Kidney (tissue), 14 donors: ENCODE measurements around the gene HP. TPM values are rescaled to one million over a fixed set of nuclear protein-coding genes. Genes with fewer than 3 reads are reported as not detected.

ENCODE experiments used
- DNase-seq, 5 donors: peaks; one replicate each; pipeline ENCODE4 v3.0.0-alpha.2; 2013 to 2020
- FAIRE-seq: peaks from 2 replicates; lab custom pipeline; 2012; peaks lifted over from hg19 to GRCh38; lab: Jason Lieb, UNC
- H3K27ac ChIP-seq, 2 donors: one replicate each; pipeline ENCODE4 v1.7.0; 2013; ENCODE audit warnings: low read depth in 2 of 2, low read length in 2 of 2, inconsistent platforms in 1 of 2
- H3K27me3 ChIP-seq: one replicate; pipeline ENCODE4 v1.7.1; 2013; ENCODE audit warnings: low read length, inconsistent platforms; ENCODE audit not compliant: control insufficient read depth, insufficient read depth
- H3K36me3 ChIP-seq, 3 donors: one replicate each; pipeline versions ENCODE4 v1.7.0 to v1.7.1; 2013; ENCODE audit warnings: low read length in 3 of 3, control low read depth in 1 of 3, inconsistent platforms in 1 of 3; ENCODE audit not compliant: insufficient read depth in 3 of 3, control insufficient read depth in 2 of 3
- H3K4me1 ChIP-seq, 3 donors: one replicate each; pipeline versions ENCODE4 v1.7.0 to v1.7.1; 2013; ENCODE audit warnings: low read length in 3 of 3, inconsistent platforms in 1 of 3, low read depth in 1 of 3; ENCODE audit not compliant: control insufficient read depth in 2 of 3, insufficient read depth in 2 of 3
- H3K4me3 ChIP-seq, 3 donors: one replicate each; pipeline versions ENCODE4 v1.7.0 to v1.8.1; 2013; ENCODE audit warnings: low read length in 3 of 3, control low read depth in 1 of 3, inconsistent platforms in 1 of 3
- H3K9ac ChIP-seq, 3 donors: one replicate each; pipeline versions ENCODE4 v1.7.0 to v1.7.1; 2013; ENCODE audit warnings: low read length in 3 of 3, control low read depth in 1 of 3, inconsistent platforms in 1 of 3
- H3K9me3 ChIP-seq, 3 donors: one replicate each; pipeline versions ENCODE4 v1.7.0 to v1.7.1; 2013; ENCODE audit warnings: low read length in 3 of 3, control low read depth in 1 of 3, inconsistent platforms in 1 of 3; ENCODE audit not compliant: control insufficient read depth in 2 of 3, insufficient read depth in 1 of 3
- CTCF ChIP-seq: IDR thresholded peaks from 3 replicates; pipeline ENCODE4 v1.5.1; 2012; ENCODE audit warnings: mild to moderate bottlenecking, moderate library complexity, borderline replicate concordance; ENCODE audit not compliant: insufficient read depth; ENCODE audit errors: extremely low read depth
- intact Hi-C: fragments of 100-400 bp; cut with DNase I; formaldehyde crosslinking; loops from one replicate; pipeline ENCODE4 v1.11.1; 2022
- polyA plus RNA-seq: library from polyadenylated mRNA; stranded (reverse); fragments of 350-450 nt; fragmentation: Illumina TruSeq; extraction: RNeasy Lipid Tissue Mini Kit (QIAGEN cat#74804); gene quantifications from one replicate; pipeline ENCODE4 v1.2.3, GENCODE V29; 2014; ENCODE audit warnings: low read depth, low replicate concordance; ENCODE audit not compliant: insufficient read depth
- total RNA-seq: library from RNA; stranded (reverse); fragmentation: NEBNext Ultra II Directional; extraction: Animal tissue kit (Norgen Biotek cat#: 25700); gene quantifications from one replicate; pipeline ENCODE4 v1.2.1, GENCODE V29; 2021
- donor health status: control.
- donor health status: control.
- donor health status: control.
- donor health status: control.
- donor health status: control.
- donor health status: DM: yes; HTN: yes; CAD: no.
- donor health status: Normal renal cell carcinoma (clear cell type).

HP gene
- total and polyA plus RNA-seq, 2 donors from 2014 or later = 41.4 to 73.9 TPM

GRCh38 chr16:72025404-72026114 is 28.7 kb upstream of the HP start:
- intact Hi-C loops = no loop called here
- Histone ChIP-seq H3K27me3 (no peaks in the 10 kb centered on the region), H3K9ac (no peak overlapping the region), H3K27ac (no peak overlapping the region), H3K9me3 (no peaks in the 10 kb centered on the region), H3K4me1 (no peaks in the 10 kb centered on the region), H3K4me3 (no peak overlapping the region), H3K36me3 (peaks cover 2 to 4% (median 4%) of the 10 kb centered on the region in 3 donors)
- no peak for FAIRE-seq
- TF ChIP-seq CTCF = no peak
- no peak for DNase-seq

DNA sequence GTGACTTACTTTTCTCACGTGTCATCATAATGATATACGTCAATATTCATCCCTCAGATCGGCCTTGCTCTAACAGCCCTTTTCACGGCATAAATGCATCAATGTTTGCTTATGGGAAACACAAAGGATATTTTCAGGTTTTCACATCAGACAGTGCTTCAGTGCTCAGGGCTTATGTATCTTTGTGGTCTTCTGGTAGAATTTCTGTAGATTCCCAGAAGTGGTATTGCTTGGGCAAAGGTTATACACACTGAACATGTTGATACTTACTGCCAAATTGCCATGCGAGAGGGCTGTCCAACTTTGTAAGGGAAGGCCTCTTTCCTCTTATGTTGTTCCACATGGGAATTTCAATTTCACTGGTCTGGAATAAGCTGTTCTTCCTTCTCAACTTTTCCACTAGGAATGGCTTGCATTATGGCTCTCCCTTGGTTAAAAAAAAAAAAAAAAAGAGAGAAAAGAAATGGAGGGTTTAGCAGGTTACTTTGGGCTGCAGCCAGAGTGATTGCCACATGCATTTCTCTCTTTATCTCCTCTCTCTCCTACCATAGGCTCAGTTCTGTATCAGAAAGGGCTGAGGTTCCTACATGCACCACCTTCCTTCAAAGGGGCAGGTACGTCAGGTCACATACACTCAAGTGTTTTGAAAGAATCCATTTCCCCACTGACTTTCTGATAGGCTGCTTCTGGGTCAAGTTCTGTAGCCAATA is 26.5 kb upstream of the HP start:
- Histone ChIP-seq H3K4me3 (no peak overlapping the region), H3K4me1 (no peaks in the 10 kb centered on the region), H3K9me3 (no peaks in the 10 kb centered on the region), H3K27ac (no peak overlapping the region), H3K36me3 (peaks cover 2 to 4% (median 4%) of the 10 kb centered on the region in 3 donors), H3K27me3 (no peaks in the 10 kb centered on the region), H3K9ac (no peak overlapping the region)
- FAIRE-seq = no peak
- TF ChIP-seq CTCF = no peak
- DNase-seq = peak in 1 of 5 donors; percentile 7
- intact Hi-C loops = no loop called here

- no peaks in the 10 kb centered on the region for H3K27me3 ChIP-seq
- H3K9me3 ChIP-seq = no peaks in the 10 kb centered on the region
- H3K4me1 ChIP-seq = no peaks in the 10 kb centered on the region
- H3K9ac ChIP-seq = no peak overlapping the region
- no peak for TF ChIP-seq CTCF
- FAIRE-seq (no peak), DNase-seq (peak in 1 of 5 donors; percentile 5)
- intact Hi-C loops = no loop called here
- H3K27ac ChIP-seq = no peak overlapping the region
- H3K4me3 ChIP-seq = no peak overlapping the region
- peaks cover 0 to 4% (median 0%) of the 10 kb centered on the region in 3 donors for H3K36me3 ChIP-seq
Measured at GRCh38 chr16:72029567-72030271, 24.6 kb upstream of the HP start.
